OCI-LY7 (cell line): ENCODE data around the gene TSHZ2.

ENCODE experiments used
- CTCF ChIP-seq: fragments of 200-600 bp; sonication (generic); conservative IDR thresholded peaks from 2 replicates; pipeline ENCODE4 v1.5.1; 2014; ENCODE audit warnings: mild to moderate bottlenecking, antibody characterized with exemption, low read length, moderate library complexity, mixed read lengths
- EZH2phosphoT487 ChIP-seq: fragments of 200-600 bp; sonication (generic); IDR thresholded peaks from 2 replicates; pipeline ENCODE4 v1.6.1; 2018; ENCODE audit warnings: low read depth, borderline replicate concordance, mild to moderate bottlenecking, mixed run types, antibody characterized with exemption, low read length, moderate library complexity, mixed read lengths

GRCh38 chr20:53180928-53181362 lies 208.8 kb downstream of the TSHZ2 start:
- TF ChIP-seq CTCF (no peak), EZH2phosphoT487 (no peak)
